Glomerular visceral epithelial cell (primary cell): ENCODE results near the gene PRRC2B.

Source experiments
- DNase-seq: peaks from one replicate; pipeline ENCODE4 v3.0.0-alpha.2; 2016; ENCODE audit errors: extremely low spot score

The PRRC2B gene

DNA sequence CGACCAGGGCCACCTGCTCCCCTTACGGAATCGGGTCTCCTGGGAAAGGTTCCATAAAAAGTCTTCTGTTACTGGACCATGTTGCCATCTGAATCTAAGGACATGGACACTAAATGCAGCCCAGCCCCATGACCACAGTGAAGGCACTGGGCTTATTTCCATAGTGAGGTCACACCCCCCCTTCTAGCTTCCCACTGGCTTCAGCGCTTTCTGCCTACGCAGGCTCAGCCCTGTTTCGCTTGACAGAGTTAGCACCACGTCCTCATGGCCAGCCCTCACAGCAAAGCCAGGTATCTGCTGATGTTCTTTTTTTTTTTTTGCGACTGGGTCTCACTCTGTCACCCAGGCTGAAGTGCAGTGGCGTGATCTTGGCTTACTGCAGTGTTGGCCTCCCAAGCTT is 123.0 kb downstream of the PRRC2B start:
- DNase-seq, result no peak

DNA sequence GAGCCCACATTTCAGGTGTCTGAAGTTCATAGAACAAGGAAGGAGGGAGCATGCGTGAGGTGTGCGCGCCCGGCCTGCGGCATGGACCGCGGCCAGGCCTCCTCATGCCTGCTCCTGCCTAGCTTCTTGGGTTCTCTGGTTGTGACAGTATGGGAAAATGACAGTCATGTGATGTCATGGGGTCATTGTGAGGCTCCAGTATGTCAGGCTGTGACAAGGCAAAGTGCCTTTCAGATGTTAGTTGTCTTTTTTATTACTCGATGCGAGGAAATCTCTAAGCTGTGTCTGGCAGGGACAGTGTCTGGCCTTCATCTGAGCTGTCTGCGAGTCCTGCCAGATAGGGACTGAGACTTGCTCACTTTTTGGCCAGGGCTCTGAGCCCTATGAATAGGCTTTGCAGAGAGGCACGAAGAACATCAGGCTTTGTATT is 123.9 kb downstream of the PRRC2B start:
- DNase-seq, result no peak

DNA sequence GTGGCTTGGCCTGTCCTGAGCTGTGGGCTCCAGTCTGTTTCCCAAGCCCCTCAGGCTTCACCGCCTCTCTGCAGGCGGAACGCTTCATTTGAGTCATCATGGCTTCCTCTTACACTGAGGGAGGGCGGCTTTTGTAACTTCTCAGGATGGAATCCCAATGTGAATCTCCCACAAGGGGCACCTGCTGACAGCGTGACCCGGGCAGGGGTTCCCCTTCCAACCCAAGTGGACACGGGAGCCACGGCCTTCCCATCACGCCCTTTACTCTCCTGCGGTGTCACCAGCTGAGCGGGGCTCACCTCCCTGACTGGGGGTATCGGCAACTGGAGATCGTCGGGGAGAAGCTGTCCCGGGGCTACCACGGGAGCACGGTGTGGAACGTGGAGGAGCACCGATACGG is 124.7 kb downstream of the PRRC2B start:
- DNase-seq, result no peak

DNA sequence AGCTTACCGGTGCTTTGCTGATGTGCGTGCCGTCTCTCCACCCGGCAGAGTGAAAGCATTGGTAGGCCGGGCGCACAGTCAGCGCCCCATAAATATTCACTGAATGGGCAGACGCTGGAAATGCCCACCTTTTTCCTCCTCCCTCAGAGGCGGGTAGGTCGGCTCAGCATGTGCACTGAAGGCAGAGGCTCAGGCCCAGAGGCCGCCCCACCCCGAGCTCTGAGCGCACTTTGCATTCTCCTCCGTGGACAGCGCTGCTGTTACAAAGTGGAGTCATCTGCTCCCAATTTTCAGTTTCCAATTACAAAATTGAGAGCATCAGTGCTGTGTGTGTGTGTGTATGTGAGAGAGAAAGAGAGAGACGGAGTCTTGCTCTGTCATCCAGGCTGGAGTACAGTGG is 126.6 kb downstream of the PRRC2B start:
- no peak for DNase-seq

DNA sequence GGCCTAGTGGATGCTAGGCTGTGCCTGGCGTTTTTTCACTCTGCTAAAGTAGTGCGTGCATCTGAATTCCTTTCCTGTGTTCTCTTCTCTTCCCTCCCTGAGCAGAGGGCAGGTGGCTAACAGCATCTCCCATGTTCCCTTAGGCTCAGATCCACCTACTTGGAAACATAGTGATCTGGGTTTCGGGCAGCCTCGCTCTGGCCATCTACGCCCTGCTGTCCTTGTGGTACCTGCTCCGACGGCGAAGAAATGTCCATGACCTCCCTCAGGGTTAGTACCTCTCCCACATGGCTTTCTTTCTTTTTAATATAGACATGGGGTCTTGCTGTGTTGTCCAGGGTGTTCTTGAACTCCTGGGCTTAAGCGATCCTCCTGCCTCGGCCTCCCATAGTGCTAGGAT is 127.3 kb downstream of the PRRC2B start:
- no peak for DNase-seq

DNA sequence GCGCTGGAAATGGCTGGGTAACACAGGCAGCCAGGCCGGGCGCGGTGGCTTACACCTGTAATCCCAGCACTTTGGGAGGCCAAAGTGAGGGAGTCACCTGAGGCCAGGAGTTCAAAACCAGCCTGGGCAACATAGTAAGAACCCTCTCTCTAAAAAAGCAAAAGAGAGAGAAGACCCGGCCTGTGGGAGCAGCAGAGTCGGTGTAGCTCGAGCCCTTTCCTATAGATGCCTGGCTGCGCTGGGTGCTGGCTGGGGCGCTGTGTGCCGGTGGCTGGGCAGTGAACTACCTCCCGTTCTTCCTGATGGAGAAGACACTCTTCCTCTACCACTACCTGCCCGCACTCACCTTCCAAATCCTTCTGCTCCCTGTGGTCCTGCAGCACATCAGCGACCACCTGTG is 127.9 kb downstream of the PRRC2B start:
- DNase-seq, result no peak

DNA sequence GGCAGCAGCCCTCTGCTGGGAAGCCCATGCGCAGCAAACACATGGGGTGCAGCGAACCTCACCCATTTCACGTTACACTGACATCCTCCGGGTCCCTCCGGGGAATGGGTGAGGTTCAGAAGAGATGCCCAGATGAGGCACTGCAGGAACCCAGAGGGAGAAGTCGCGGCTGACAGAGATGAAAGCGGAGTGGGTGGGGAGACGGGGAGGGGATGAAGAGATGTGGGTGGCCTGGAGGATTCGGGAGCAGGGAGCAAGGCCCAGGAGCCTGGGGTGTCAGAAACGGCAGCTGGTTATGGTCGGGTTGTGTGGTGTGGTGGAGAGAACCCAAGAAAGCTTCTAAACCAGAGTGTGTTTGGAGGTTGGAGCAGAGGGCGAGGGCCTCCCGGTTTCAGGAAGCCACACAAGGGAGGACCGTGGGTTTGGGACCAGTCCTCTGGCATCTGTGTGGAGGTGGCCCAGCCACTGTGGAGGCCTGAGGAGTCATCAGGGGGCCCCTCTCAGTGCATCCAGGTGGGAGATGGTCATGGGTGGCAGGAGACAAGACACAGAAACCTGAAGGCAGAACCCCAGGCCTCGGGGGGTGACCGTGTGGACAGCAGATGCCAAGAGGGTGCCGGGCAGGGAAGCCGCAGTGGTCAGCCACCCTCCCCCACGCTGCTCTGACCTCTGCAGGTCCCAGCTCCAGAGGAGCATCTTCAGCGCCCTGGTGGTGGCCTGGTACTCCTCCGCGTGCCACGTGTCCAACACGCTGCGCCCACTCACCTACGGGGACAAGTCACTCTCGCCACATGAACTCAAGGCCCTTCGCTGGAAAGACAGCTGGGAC is 128.6 kb downstream of the PRRC2B start:
- no peak for DNase-seq

DNA sequence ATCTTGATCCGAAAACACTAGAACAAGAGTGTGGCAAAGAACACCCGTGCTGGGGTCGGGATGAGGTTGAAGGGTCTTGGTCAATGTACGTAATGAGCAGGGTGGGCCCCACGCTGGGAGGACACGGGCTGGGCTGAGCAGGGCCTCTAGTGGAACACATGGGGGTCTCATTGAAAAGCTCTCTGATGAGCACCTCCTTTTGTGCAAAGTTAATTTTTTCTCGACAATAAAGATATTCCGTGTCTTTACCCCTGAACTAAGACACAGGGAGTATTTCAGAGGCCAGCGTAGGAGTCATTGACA is 129.2 kb downstream of the PRRC2B start:
- no peak for DNase-seq

DNA sequence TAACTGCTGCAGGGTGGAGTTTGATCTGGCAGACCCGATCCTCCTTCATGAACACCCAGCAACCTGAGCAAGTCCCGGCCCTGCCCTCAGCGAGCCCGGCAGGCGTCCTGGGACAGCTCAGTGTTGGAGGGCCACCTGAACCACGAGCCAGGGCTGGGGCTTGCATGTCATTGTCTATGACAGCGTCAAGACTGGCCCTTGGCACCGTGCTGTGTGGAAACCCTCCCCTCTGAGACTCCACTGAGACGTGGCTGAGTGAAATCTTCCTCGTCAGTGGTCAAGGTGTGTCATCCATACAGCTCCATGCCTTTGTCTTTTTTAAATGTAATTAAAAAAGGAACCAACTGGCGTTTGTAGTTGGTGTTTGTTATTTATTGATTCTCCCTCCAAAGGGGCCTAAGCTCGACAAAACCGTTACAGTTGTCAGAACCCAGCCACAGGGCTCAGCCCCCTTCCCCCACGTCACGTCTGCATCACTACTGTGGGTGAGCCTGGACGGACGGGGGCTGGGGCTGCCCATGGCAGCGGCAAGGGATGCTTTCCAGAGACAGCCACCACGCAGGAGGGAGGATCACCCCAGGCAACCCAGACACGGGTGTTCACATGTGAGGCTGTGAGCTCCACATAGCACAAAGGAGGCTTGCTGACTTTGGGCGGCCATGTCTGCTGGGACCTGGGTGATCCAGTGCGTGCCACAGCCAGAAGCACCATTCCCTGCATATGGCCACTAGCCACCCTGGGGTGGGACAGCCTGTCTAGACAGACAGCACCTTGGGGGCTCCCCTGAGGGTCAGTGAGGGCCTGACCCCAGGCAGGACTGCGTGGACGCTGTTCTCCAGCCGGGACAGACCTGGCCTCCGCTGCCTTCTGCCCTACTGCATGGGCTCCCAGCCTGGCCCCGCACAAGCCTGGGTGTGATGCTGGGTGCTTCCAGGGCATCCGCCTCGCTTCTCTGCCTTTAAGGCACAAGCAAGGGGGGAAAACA is 129.9 kb downstream of the PRRC2B start:
- no peak for DNase-seq

DNA sequence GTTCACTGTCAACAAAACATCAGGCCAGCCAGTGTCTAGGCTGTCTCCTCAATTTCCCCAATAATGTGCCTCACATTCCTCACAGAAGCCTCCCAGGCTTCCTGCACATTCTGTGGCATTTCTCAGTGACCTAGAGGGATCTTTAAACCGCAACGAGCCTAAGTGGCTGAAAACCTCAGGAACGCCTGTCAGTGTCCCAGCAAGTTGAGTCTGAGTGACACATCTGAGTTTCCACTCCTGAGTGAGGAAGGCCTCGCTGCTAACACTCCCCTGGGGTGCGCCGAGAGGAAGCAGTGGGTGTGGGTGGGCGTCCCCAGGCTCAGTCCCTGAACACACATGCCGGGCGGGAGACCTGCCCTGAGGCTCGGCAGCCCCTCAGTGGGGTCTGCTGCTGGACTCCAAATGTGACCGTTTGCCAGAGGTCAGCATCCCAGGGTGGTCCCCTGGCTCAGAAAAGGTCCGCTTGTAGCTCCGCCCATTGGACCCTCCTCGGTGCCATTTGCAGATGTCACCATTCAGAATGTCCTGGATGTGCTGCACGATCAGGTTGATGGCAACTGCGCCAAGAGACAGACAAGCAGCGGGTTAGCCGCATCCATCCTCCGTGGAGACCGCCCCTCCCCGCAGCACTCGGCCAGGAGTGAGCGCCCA is 130.9 kb downstream of the PRRC2B start:
- no peak for DNase-seq

DNA sequence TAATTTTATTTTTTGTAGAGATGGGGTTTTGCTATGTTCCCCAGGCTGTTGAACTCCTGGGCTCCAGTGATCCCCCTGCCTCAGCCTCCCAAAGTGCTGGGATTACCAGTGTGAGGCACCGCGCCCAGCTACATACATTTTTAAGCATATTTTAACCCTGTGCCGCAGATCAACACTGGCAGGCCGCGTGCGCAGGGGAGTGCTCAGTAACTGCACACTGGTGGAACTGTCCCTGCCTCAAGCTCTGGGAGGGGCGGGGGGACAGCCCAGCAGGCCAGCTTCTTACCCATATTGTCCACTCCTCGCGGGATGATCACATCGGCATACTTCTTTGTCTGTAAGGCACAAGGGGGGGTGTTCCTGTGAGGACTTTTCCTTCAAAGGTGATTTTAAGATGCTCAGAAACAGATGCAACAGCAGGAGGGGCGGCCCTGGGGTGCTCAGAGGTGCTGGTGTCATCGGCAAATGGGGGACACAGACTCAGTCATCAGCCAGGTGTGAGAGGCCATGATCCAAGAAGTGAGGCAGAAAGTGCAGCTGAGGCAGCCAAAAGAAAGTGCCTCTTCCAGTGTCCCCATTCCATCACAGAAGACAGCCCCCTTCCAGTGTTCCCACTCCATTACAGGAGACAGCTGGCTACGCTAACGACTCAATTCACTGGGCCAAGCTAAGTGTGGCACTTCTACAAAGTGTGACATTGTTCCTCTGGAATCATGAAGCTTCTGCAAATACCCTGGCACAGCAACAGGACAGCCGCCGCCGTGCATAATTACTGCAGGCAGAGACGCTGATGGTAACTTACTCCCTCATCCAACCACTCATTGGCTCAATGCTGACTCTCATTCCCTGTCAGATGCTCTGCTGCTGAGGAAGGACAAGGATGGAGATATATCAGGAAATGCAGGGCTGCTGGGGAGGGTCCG is 132.0 kb downstream of the PRRC2B start:
- no peak for DNase-seq

DNA sequence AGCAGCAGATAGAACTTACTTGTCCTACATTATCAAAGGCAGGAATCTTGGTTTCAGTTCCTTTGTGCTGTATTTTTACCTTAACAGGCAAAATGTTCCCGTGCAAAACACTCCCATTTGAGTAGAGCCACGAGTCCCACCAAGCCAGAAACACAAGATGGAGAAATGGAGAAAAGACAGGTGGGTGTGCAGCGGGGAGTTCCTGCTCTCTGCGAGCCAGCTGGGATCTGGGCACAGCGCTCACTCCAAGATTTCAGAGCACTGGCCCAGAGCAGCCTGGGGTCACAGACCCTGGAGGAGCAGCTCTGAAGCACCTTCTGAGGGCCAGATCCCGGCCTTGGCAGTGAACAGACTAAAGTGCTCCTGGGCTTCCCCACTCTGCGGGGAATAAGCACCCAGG is 134.3 kb downstream of the PRRC2B start:
- no peak for DNase-seq

DNA sequence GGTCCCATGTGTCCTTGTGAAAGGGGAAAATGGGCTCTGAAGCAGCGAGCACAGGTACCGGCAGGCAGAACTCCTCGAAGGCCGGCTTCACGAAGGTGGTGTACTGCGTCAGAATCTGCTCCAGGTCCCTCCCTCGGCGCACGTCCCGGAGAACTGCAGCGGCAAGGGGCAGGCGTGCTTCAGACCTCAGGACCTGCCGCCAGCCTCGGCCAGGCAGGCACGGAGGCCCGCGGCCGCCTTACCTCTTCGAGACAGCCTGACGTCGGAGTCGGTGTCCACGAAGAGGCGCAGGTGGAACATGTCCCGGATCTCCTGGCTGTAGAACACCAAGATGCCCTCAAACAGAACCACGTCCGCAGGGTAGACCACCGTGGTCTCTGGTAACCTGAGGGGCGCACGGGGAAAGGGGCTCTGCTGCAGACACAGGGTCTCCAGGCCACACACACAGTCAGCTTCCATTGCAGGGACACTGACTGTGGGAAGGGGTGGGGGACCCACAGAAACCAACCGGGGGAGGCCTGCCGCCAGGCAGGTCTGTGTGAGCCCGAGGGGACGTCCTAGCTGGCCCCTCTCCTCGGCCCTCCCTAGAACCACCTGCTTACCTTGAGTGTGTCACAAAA is 135.1 kb downstream of the PRRC2B start:
- DNase-seq, result no peak

DNA sequence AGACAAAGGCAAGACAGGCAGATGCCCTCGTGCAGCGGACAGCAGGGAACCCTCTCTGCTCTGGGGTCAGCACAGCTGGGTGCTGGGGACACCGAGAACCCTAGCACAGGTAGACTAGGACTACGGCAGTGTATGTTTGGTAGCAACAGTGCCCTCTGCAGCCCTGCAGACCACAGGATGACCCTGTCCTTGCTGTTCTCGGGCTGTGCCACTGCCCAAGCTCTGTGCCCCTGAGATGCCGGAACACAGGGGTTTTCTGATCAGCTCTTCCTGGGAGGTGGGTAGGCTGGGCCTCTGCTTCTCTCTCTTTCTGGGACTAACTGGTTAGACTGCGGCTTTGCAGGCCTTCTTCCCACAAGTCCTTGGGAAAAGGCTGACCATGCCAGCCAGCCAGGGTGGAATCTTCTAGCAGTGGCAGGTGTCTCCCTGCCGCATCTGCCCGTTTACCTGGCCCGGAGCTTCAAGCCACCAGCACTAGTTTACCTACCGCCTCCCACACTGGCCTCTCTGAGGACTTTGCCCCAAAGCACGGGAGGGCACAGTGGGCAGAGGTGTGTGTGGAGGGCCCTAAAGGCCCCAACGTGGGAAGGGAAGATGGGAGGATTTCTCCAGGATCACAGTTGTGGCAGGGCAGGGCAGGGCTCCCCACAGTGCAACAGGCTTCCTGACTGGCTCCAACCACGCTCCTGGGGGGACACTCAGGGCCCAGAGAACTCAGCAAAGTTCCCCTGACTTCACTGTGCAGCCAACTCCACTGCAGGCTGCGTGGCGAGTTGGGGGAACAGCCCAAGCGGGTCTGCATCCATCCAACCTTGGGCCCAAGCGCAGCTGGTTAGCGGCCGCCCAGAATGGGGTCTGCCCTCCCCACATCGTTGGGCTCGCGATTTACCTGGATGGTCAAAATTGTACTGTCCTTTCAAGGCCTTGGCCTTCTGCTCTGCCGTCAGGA is 136.0 kb downstream of the PRRC2B start:
- DNase-seq, result no peak

DNA sequence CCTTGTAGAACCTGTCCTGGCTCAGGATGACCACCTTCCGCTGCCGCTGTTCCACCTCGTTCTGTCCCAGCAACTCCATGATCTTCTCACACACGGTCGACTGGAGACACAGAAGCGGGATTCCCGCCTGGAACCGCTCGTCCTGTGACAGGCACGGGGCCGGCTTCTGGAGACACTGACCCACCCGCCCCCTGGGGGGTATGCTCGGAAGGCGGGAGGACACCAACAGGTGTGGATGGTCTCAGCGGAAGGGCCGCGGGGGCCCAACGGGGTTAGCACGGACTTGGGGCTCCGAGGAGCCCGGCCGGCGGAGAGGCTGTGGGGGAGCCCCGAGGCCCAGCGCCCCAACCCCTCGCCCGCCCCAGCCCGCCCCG is 136.6 kb downstream of the PRRC2B start:
- peak; percentile 74 for DNase-seq

DNA sequence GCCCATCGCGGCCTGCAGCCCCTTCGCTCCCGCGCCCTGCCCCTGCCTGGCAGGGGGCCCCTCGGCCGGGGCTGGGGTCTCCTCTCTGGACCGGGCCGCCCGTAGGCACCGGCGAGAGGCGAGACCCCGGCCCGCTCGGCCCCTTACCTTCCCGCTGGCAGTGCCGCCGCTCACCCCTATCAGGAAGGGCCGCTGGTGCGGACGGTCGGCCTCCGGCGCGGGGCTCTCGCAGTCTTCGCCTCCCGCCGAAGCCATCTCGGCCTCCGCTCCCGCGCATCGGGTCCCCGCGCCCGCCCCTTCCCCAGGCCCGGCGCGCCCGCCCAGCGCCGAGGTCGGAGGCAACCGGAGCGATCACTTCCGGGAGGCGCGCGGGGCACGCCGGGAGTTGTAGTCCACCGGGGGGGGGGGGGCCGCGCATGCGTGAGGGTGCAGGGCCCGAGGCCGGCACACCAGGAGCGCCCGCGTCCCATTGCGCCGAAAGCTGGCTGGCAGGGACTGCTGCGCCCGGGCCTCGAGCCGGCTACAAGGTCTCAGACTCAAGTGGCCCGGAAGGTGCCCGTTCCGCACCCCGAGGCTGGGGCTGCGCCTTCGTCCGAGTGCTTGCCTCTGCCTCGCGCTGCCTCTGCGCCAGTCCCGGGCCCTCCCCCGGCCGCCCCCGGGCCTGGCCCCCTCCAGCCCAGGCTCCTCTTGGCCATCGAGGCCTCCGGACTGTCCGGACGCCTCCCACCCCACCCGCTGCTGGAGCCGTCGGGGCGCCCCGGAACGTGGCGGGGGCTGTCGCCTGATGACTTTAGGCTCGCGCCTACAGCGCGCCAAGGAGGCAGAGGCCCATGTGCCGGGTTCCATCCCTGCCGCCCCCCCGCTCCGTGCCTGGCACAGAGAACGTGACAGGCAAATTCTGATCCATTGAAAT is 137.3 kb downstream of the PRRC2B start, which contains the start of gene UCK1:
Gene UCK1, minus strand, starts transcription at position 344 of the 913 bp plus-strand sequence. Its CDS starts 89 bp downstream, at position 255.
- DNase-seq, result peak; percentile 78

DNA sequence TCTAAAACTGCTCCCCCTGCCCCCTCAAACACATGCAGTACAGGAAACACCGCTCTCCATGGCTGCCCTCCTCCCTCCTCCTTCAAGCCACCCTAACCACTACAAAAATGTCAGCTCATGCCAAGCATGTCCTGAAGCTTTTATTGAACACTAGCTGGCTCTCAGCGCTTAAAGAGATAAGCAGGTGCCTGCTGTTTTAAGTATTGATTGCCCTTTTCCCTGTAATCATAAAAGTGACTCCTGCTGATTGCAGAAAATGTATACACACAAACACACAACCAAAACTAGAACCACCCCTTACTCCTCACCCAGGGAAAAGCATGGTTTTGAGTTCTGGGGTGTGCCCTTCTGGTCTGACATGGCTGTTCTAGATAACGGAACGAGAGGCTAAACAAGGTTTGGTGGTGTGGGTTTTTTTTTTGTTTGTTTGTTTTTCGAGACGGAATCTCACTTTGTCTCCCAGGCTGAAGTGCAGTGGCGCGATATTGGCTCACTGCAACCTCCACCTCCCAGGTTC is 140.9 kb downstream of the PRRC2B start:
- DNase-seq, result no peak

DNA sequence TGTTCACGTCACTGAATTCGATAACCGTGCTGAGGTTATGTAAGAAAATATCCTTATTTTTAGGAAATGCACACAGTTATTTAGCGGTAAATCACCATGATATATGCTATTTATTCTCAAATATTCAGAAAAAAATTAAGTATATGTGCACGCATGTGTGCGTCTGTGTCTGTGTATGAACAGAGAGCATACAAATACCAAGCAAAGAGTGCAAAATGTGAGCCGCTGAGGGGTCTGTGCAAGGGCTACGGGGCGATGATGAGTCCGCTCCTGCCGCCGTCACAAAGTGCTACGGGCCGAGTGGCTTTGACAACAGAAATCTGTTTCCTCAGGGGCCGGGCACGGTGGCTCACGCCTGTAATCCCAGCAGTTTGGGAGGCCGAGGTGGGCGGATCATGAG is 144.1 kb downstream of the PRRC2B start:
- DNase-seq, result no peak
